GM12878 (cell line): ENCODE data around the gene RASAL1. TPM values are rescaled to one million over a fixed set of nuclear protein-coding genes. Genes with fewer than 3 reads are reported as not detected.

Experiments
- DPF2 ChIP-seq: fragments of 450-650 bp; IDR thresholded peaks from 2 replicates; pipeline ENCODE4 v1.6.1; 2017; ENCODE audit warnings: mild to moderate bottlenecking
- EP300 ChIP-seq, 2 experiments: fragments of 150-350 bp in 1 of 2; IDR thresholded peaks; 2 replicates each; pipeline ENCODE4 v1.6.1; 2011 to 2012; ENCODE audit warnings: low read depth in 2 of 2, low read length in 2 of 2, borderline replicate concordance in 1 of 2, improper control_type of control experiment in 1 of 2, inconsistent platforms in 1 of 2; ENCODE audit not compliant: control insufficient read depth in 1 of 2
- FOXM1 ChIP-seq: IDR thresholded peaks from 2 replicates; pipeline ENCODE4 v1.6.1; 2012; ENCODE audit warnings: low read depth, mild to moderate bottlenecking, inconsistent platforms, low read length, moderate library complexity
- KLF5 ChIP-seq: fragments of 450-650 bp; IDR thresholded peaks from 2 replicates; pipeline ENCODE4 v1.6.1; 2014; ENCODE audit warnings: mild to moderate bottlenecking; ENCODE audit not compliant: partially characterized antibody
- MYB ChIP-seq: fragments of 150-350 bp; IDR thresholded peaks from 2 replicates; pipeline ENCODE4 v1.6.1; 2014; ENCODE audit warnings: mild to moderate bottlenecking, low read depth, low read length, borderline replicate concordance
- NR2C1 ChIP-seq: fragments of 450-650 bp; IDR thresholded peaks from 2 replicates; pipeline ENCODE4 v1.6.1; 2017; ENCODE audit warnings: antibody characterized with exemption, mild to moderate bottlenecking, moderate library complexity
- PML ChIP-seq: IDR thresholded peaks from 2 replicates; pipeline ENCODE4 v1.6.1; 2012; ENCODE audit warnings: low read length, inconsistent platforms
- STAT1 ChIP-seq: fragments of 450-650 bp; conservative IDR thresholded peaks from 2 replicates; pipeline ENCODE4 v1.6.1; 2014; ENCODE audit warnings: antibody characterized with exemption, mild to moderate bottlenecking
- ZNF622 ChIP-seq: fragments of 450-650 bp; IDR thresholded peaks from 2 replicates; pipeline ENCODE4 v1.6.1; 2017; ENCODE audit warnings: mild to moderate bottlenecking, inconsistent platforms
- ZSCAN29 ChIP-seq: fragments of 450-650 bp; IDR thresholded peaks from 2 replicates; pipeline ENCODE4 v1.6.1; 2017; ENCODE audit warnings: mild to moderate bottlenecking, moderate library complexity
- polyA plus RNA-seq, 11 experiments: library from polyadenylated mRNA; depleted of rRNA in 4 of 11; unstranded in 6 of 11; stranded (reverse) in 5 of 11; fragments of >200 nt; fragmentation: Nextera tagmentation in 4 of 11; fragmentation: Illumina TruSeq in 1 of 11; extraction: Ambion mirVana in 4 of 11; extraction: Trizol in 1 of 11; gene quantifications; 1 replicate in 1 of 11; 2 replicates in 10 of 11; pipeline versions ENCODE4 v1.2.1 to v1.2.3, GENCODE V29; 2011 to 2016; ENCODE audit warnings: inconsistent platforms in 2 of 11, missing spikeins in 2 of 11, low read depth in 1 of 11
- total RNA-seq, 4 experiments: library from RNA; depleted of rRNA in 3 of 4; stranded (reverse); fragments of >200 nt in 3 of 4; fragmentation: Illumina TruSeq in 1 of 4; extraction: Trizol in 1 of 4; gene quantifications; 2 replicates each; pipeline versions ENCODE4 v1.2.1 to v1.2.3, GENCODE V29; 2013 to 2021
- TF ChIP-seq, protein P1 (sequence below): fragments of 450-650 bp; IDR thresholded peaks from 2 replicates; pipeline ENCODE4 v1.6.1; 2016; ENCODE audit warnings: mild to moderate bottlenecking
- TF ChIP-seq, protein P2 (sequence below): IDR thresholded peaks from 2 replicates; pipeline ENCODE4 v1.6.1; 2012; ENCODE audit warnings: low read length, inconsistent platforms
- TF ChIP-seq, protein P3 (sequence below): fragments of 450-650 bp; formaldehyde crosslinking; IDR thresholded peaks from 2 replicates; pipeline ENCODE4 v1.5.0; 2022; ENCODE audit warnings: mild to moderate bottlenecking, missing genetic modification characterization
- TF ChIP-seq, protein P4 (sequence below): IDR thresholded peaks from 2 replicates; pipeline ENCODE4 v1.6.1; 2012; ENCODE audit warnings: mild to moderate bottlenecking, low read depth, low read length
- TF ChIP-seq, protein P5 (sequence below): IDR thresholded peaks from 2 replicates; pipeline ENCODE4 v1.6.1; 2012; ENCODE audit warnings: low read depth, low read length, improper control_type of control experiment

Gene RASAL1
- total and polyA plus RNA-seq, 10 of the 15 experiments (the other 5 are each of a cell fraction or from before 2014, with no cell fraction given), result 0.12 to 1.0 (median 0.52) TPM; not detected in 6

DNA sequence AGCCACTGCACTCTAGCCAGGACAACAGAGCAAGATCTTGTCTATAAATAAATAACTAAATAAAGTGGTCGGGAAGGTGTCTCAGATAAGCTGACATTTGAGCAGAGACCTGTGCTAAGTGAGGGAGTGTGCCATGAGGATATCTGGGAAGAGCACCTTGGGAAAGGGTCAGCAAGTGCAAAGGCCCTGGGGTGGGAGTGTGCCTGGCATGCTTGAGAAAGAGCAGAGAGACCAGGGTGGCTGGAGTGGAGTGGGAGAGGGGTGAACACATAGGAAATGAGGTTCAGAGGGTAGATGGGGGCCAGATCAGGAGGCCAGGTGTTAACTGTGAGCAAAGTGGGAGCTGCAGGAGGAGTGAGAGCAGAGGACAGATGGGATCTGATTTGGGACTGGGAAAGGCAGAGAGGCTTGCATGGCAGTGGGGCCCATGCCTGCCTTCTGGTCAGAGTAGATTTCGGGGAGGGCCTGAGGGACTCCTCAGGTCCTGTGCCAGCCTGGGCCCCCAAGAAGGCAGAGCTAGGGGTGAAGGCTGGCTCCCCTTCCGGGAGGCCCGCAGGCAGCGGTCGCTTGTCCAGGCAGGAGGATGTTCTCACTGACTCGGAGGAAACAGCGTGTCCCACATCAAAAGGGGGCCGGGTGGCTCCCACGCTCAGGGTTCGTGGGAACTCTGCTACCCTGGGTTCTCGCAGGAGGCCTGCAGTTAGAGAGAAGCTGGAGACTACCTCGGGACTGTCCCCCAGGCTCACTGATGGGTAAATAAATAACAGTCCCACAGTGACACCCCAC, 46.4 kb downstream of the RASAL1 start (continued):
- TF ChIP-seq, protein P1, sequence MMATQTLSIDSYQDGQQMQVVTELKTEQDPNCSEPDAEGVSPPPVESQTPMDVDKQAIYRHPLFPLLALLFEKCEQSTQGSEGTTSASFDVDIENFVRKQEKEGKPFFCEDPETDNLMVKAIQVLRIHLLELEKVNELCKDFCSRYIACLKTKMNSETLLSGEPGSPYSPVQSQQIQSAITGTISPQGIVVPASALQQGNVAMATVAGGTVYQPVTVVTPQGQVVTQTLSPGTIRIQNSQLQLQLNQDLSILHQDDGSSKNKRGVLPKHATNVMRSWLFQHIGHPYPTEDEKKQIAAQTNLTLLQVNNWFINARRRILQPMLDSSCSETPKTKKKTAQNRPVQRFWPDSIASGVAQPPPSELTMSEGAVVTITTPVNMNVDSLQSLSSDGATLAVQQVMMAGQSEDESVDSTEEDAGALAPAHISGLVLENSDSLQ, result 0 out of 2 replicates have a peak, but pooled peaks have one; percentile 8
- TF ChIP-seq, protein P2, sequence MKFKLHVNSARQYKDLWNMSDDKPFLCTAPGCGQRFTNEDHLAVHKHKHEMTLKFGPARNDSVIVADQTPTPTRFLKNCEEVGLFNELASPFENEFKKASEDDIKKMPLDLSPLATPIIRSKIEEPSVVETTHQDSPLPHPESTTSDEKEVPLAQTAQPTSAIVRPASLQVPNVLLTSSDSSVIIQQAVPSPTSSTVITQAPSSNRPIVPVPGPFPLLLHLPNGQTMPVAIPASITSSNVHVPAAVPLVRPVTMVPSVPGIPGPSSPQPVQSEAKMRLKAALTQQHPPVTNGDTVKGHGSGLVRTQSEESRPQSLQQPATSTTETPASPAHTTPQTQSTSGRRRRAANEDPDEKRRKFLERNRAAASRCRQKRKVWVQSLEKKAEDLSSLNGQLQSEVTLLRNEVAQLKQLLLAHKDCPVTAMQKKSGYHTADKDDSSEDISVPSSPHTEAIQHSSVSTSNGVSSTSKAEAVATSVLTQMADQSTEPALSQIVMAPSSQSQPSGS, result peak; percentile 93
- TF ChIP-seq, protein P3, sequence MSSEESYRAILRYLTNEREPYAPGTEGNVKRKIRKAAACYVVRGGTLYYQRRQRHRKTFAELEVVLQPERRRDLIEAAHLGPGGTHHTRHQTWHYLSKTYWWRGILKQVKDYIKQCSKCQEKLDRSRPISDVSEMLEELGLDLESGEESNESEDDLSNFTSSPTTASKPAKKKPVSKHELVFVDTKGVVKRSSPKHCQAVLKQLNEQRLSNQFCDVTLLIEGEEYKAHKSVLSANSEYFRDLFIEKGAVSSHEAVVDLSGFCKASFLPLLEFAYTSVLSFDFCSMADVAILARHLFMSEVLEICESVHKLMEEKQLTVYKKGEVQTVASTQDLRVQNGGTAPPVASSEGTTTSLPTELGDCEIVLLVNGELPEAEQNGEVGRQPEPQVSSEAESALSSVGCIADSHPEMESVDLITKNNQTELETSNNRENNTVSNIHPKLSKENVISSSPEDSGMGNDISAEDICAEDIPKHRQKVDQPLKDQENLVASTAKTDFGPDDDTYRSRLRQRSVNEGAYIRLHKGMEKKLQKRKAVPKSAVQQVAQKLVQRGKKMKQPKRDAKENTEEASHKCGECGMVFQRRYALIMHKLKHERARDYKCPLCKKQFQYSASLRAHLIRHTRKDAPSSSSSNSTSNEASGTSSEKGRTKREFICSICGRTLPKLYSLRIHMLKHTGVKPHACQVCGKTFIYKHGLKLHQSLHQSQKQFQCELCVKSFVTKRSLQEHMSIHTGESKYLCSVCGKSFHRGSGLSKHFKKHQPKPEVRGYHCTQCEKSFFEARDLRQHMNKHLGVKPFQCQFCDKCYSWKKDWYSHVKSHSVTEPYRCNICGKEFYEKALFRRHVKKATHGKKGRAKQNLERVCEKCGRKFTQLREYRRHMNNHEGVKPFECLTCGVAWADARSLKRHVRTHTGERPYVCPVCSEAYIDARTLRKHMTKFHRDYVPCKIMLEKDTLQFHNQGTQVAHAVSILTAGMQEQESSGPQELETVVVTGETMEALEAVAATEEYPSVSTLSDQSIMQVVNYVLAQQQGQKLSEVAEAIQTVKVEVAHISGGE (CRISPR knock-in tag), result peak; percentile 84
- TF ChIP-seq NR2C1, result no peak
- TF ChIP-seq PML, result no peak
- TF ChIP-seq FOXM1, result 0 out of 2 replicates have a peak, but pooled peaks have one; percentile 20
- TF ChIP-seq KLF5, result no peak
- TF ChIP-seq ZSCAN29, result no peak
- TF ChIP-seq, protein P4, sequence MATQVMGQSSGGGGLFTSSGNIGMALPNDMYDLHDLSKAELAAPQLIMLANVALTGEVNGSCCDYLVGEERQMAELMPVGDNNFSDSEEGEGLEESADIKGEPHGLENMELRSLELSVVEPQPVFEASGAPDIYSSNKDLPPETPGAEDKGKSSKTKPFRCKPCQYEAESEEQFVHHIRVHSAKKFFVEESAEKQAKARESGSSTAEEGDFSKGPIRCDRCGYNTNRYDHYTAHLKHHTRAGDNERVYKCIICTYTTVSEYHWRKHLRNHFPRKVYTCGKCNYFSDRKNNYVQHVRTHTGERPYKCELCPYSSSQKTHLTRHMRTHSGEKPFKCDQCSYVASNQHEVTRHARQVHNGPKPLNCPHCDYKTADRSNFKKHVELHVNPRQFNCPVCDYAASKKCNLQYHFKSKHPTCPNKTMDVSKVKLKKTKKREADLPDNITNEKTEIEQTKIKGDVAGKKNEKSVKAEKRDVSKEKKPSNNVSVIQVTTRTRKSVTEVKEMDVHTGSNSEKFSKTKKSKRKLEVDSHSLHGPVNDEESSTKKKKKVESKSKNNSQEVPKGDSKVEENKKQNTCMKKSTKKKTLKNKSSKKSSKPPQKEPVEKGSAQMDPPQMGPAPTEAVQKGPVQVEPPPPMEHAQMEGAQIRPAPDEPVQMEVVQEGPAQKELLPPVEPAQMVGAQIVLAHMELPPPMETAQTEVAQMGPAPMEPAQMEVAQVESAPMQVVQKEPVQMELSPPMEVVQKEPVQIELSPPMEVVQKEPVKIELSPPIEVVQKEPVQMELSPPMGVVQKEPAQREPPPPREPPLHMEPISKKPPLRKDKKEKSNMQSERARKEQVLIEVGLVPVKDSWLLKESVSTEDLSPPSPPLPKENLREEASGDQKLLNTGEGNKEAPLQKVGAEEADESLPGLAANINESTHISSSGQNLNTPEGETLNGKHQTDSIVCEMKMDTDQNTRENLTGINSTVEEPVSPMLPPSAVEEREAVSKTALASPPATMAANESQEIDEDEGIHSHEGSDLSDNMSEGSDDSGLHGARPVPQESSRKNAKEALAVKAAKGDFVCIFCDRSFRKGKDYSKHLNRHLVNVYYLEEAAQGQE, result no peak
- no peak for TF ChIP-seq MYB
- TF ChIP-seq, protein P5, sequence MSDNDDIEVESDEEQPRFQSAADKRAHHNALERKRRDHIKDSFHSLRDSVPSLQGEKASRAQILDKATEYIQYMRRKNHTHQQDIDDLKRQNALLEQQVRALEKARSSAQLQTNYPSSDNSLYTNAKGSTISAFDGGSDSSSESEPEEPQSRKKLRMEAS, result no peak
- TF ChIP-seq EP300 (IDR thresholded peaks at IDR 0.05; ENCODE audit: borderline replicate concordance in 1 of 2, control insufficient read depth in 1 of 2, low read depth in 2 of 2, low read length in 2 of 2), result no peak
- TF ChIP-seq STAT1, result no peak
- no peak for TF ChIP-seq ZNF622
- TF ChIP-seq DPF2, result no peak
